Activated CD8-positive, alpha-beta memory T cell treated with anti-CD3 and anti-CD28 coated beads, Interleukin-2, amount 50 U/mL, for 1 hour (primary cell): ENCODE results near the gene LCE2C.

Source experiments
- DNase-seq: peaks from one replicate; pipeline ENCODE4 v3.0.0-alpha.2; 2020; ENCODE audit errors: extremely low read depth

The LCE2C gene

GRCh38 chr1:152725261-152725660 lies 50.2 kb downstream of the LCE2C start:
- no peak for DNase-seq
